IMR-90 (cell line): Measurements from ENCODE around the gene TNRC6B. TPM values are rescaled to one million over a fixed set of nuclear protein-coding genes. Genes with fewer than 3 reads are reported as not detected.

ENCODE experiments used
- ATAC-seq: fragments of 200-7000 bp; cut with Tn5 transposase; 2 replicates; pipeline ENCODE4 v1.9.1; 2020; ENCODE audit warnings: low read depth, mild to moderate bottlenecking, moderate library complexity
- BruUV-seq: library from RNA; stranded (reverse); fragments of 400-500 nt; replicated peaks from 2 replicates; lab custom pipeline; 2021; lab: Mats Ljungman, UMichigan
- CTCF ChIA-PET: fragments of 300-600 bp; formaldehyde crosslinking; extraction: SDS; loops from one replicate; lab custom pipeline; 2021; ENCODE audit warnings: antibody characterized with exemption; lab: Yijun Ruan, JAX
- POLR2A ChIA-PET: fragments of 300-600 bp; sonication (Branson Sonifier 250); formaldehyde crosslinking; loops from one replicate; lab custom pipeline; 2022; ENCODE audit warnings: antibody characterized with exemption; ENCODE audit not compliant: unreplicated experiment; lab: Charles Lee
- DNase-seq: peaks from one replicate; pipeline ENCODE4 v3.0.0; 2013
- H2AFZ ChIP-seq: replicated peaks from 2 replicates; pipeline ENCODE3; 2013; ENCODE audit warnings: low read length, mild to moderate bottlenecking; ENCODE audit not compliant: poor library complexity
- H2AK5ac ChIP-seq: 2 replicates; pipeline ENCODE4 v1.6.1; 2013; ENCODE audit warnings: low read depth, low read length, inconsistent platforms
- H2AK9ac ChIP-seq: replicated peaks from 2 replicates; pipeline ENCODE3; 2013; ENCODE audit warnings: mild to moderate bottlenecking, low read depth, low read length, moderate library complexity; ENCODE audit not compliant: poor library complexity
- H2BK120ac ChIP-seq: 2 replicates; pipeline ENCODE4 v1.6.1; 2013; ENCODE audit warnings: low read depth, low read length, inconsistent platforms
- H2BK15ac ChIP-seq: 3 replicates; pipeline ENCODE4 v1.6.1; 2013; ENCODE audit warnings: low read depth, low read length, inconsistent platforms
- H2BK20ac ChIP-seq: 2 replicates; pipeline ENCODE4 v1.6.1; 2013; ENCODE audit warnings: low read depth, mild to moderate bottlenecking, inconsistent platforms, low read length, moderate library complexity
- H2BK5ac ChIP-seq: 2 replicates; pipeline ENCODE4 v1.6.1; 2013; ENCODE audit warnings: mild to moderate bottlenecking, low read depth, low read length, inconsistent platforms; ENCODE audit not compliant: poor library complexity, severe bottlenecking
- H3K14ac ChIP-seq: replicated peaks from 2 replicates; pipeline ENCODE4 v1.6.1; 2013; ENCODE audit warnings: low read depth, low read length, inconsistent platforms
- H3K18ac ChIP-seq: 2 replicates; pipeline ENCODE4 v1.6.1; 2013; ENCODE audit warnings: low read depth, low read length, control low read depth
- H3K23ac ChIP-seq: 2 replicates; pipeline ENCODE4 v1.6.1; 2013; ENCODE audit warnings: low read depth, low read length, inconsistent platforms
- H3K27ac ChIP-seq: 2 replicates; pipeline ENCODE4 v1.5.1; 2013; ENCODE audit warnings: mild to moderate bottlenecking, control low read depth, low read length; ENCODE audit not compliant: insufficient read depth
- H3K27me3 ChIP-seq: 2 replicates; pipeline ENCODE4 v1.6.1; 2013; ENCODE audit warnings: low read length; ENCODE audit not compliant: control insufficient read depth, insufficient read depth
- H3K36me3 ChIP-seq: 2 replicates; pipeline ENCODE4 v1.6.1; 2013; ENCODE audit warnings: low read length, mixed read lengths; ENCODE audit not compliant: control insufficient read depth, insufficient read depth
- H3K4ac ChIP-seq: 2 replicates; pipeline ENCODE4 v1.6.1; 2013; ENCODE audit warnings: low read depth, low read length, inconsistent platforms
- H3K4me1 ChIP-seq: 2 replicates; pipeline ENCODE4 v1.6.1; 2013; ENCODE audit warnings: low read length, mixed read lengths; ENCODE audit not compliant: control insufficient read depth, insufficient read depth
- H3K4me2 ChIP-seq: 2 replicates; pipeline ENCODE4 v1.6.1; 2013; ENCODE audit warnings: low read depth, mild to moderate bottlenecking, control low read depth, low read length, moderate library complexity
- H3K4me3 ChIP-seq: 2 replicates; pipeline ENCODE4 v1.5.1; 2013; ENCODE audit warnings: low read depth, mild to moderate bottlenecking, control low read depth, low read length, moderate library complexity; ENCODE audit not compliant: insufficient read depth
- H3K56ac ChIP-seq: 2 replicates; pipeline ENCODE4 v1.6.1; 2013; ENCODE audit warnings: low read length, inconsistent platforms; ENCODE audit not compliant: insufficient read depth; ENCODE audit errors: extremely low read depth
- H3K79me1 ChIP-seq, 2 experiments: 2 replicates each; pipeline ENCODE4 v1.6.1; 2013; ENCODE audit warnings: low read length in 2 of 2, inconsistent platforms in 1 of 2, low read depth in 1 of 2
- H3K9ac ChIP-seq: 2 replicates; pipeline ENCODE4 v1.6.1; 2013; ENCODE audit warnings: low read depth, low read length, control low read depth
- H3K9me1 ChIP-seq: 2 replicates; pipeline ENCODE4 v1.6.1; 2013; ENCODE audit warnings: low read length, inconsistent platforms; ENCODE audit not compliant: insufficient read depth
- H3K9me3 ChIP-seq: 2 replicates; pipeline ENCODE4 v1.6.1; 2013; ENCODE audit warnings: low read length; ENCODE audit not compliant: control insufficient read depth, insufficient read depth
- H4K20me1 ChIP-seq: 2 replicates; pipeline ENCODE4 v1.6.1; 2013; ENCODE audit warnings: low read length, inconsistent platforms; ENCODE audit not compliant: insufficient read depth
- H4K5ac ChIP-seq: 2 replicates; pipeline ENCODE4 v1.6.1; 2013; ENCODE audit warnings: mild to moderate bottlenecking, low read depth, low read length, control low read depth
- H4K8ac ChIP-seq, 2 experiments: 2 replicates each; pipeline ENCODE4 v1.6.1; 2013; ENCODE audit warnings: low read depth in 2 of 2, low read length in 2 of 2, control low read depth in 1 of 2, inconsistent platforms in 1 of 2
- H4K91ac ChIP-seq: 2 replicates; pipeline ENCODE4 v1.6.1; 2013; ENCODE audit warnings: low read depth, low read length, inconsistent platforms; ENCODE audit not compliant: insufficient read depth
- BHLHE40 ChIP-seq: fragments of 150-350 bp; IDR thresholded peaks from 2 replicates; pipeline ENCODE4 v1.6.1; 2016; ENCODE audit warnings: mild to moderate bottlenecking, low read depth, low read length
- CEBPB ChIP-seq: IDR thresholded peaks from 2 replicates; pipeline ENCODE4 v1.6.1; 2012; ENCODE audit warnings: low read depth, low read length, improper control_type of control experiment
- CHD1 ChIP-seq: IDR thresholded peaks from 2 replicates; pipeline ENCODE4 v1.6.1; 2012; ENCODE audit warnings: low read depth, low read length, improper control_type of control experiment
- ELK1 ChIP-seq: fragments of 150-350 bp; IDR thresholded peaks from 2 replicates; pipeline ENCODE4 v1.6.1; 2016; ENCODE audit warnings: low read depth, mild to moderate bottlenecking, low read length, moderate library complexity, borderline replicate concordance
- FOS ChIP-seq: fragments of 150-350 bp; IDR thresholded peaks from 2 replicates; pipeline ENCODE4 v1.6.1; 2016; ENCODE audit warnings: low read depth, low read length
- MAFK ChIP-seq: IDR thresholded peaks from 2 replicates; pipeline ENCODE4 v1.6.1; 2012; ENCODE audit warnings: low read depth, low read length, improper control_type of control experiment
- MAZ ChIP-seq: IDR thresholded peaks from 2 replicates; pipeline ENCODE4 v1.6.1; 2012; ENCODE audit warnings: low read depth, mild to moderate bottlenecking, low read length, improper control_type of control experiment, moderate library complexity, borderline replicate concordance
- MXI1 ChIP-seq: IDR thresholded peaks from 2 replicates; pipeline ENCODE4 v1.6.1; 2012; ENCODE audit warnings: low read depth, mild to moderate bottlenecking, low read length, moderate library complexity, borderline replicate concordance
- NFE2L2 ChIP-seq: fragments of 150-350 bp; IDR thresholded peaks from 2 replicates; pipeline ENCODE4 v1.6.1; 2016; ENCODE audit warnings: low read depth, mild to moderate bottlenecking, low read length
- POLR2A ChIP-seq: IDR thresholded peaks from 2 replicates; pipeline ENCODE4 v1.6.1; 2012; ENCODE audit warnings: mild to moderate bottlenecking, low read depth, low read length
- RAD21 ChIP-seq: IDR thresholded peaks from 2 replicates; pipeline ENCODE4 v1.6.1; 2012; ENCODE audit warnings: low read length, improper control_type of control experiment
- RCOR1 ChIP-seq: IDR thresholded peaks from 2 replicates; pipeline ENCODE4 v1.6.1; 2012; ENCODE audit warnings: mild to moderate bottlenecking, low read length, improper control_type of control experiment; ENCODE audit not compliant: insufficient replicate concordance
- RFX5 ChIP-seq: IDR thresholded peaks from 2 replicates; pipeline ENCODE4 v1.8.0; 2012; ENCODE audit warnings: low read depth, mild to moderate bottlenecking, low read length, moderate library complexity
- SMC3 ChIP-seq: fragments of 150-350 bp; IDR thresholded peaks from 2 replicates; pipeline ENCODE4 v1.6.1; 2016; ENCODE audit warnings: low read depth, mild to moderate bottlenecking, antibody characterized with exemption, low read length, moderate library complexity
- USF2 ChIP-seq: fragments of 150-350 bp; IDR thresholded peaks from 2 replicates; pipeline ENCODE4 v1.6.1; 2017; ENCODE audit warnings: mild to moderate bottlenecking, antibody characterized with exemption, low read length, low read depth
- dilution Hi-C: fragments of 300-500 bp; cut with HindIII; formaldehyde crosslinking; loops from one replicate; pipeline ENCODE4 v1.14.3; 2018; ENCODE audit warnings: low sequenced_read_pairs; ENCODE audit not compliant: unreplicated experiment
- in situ Hi-C: fragments of 300-500 bp; cut with MboI; formaldehyde crosslinking; loops from 3 replicates; pipeline ENCODE4 v1.14.3; 2019; ENCODE audit warnings: low sequenced_read_pairs, inconsistent platforms, mixed read lengths
- intact Hi-C: fragments of 100-400 bp; cut with micrococcal nuclease; formaldehyde crosslinking; loops from 2 replicates; pipeline ENCODE4 v1.10.0; 2022
- polyA plus RNA-seq, 3 experiments: library from polyadenylated mRNA; depleted of rRNA; stranded (reverse); fragments of >200 nt; gene quantifications; 2 replicates each; pipeline ENCODE4 v1.2.3, GENCODE V29; 2012; ENCODE audit warnings: low replicate concordance in 1 of 3
- total RNA-seq: library from RNA; depleted of rRNA; stranded (reverse); fragments of >200 nt; gene quantifications from 2 replicates; pipeline ENCODE4 v1.2.3, GENCODE V29; 2012
- TF ChIP-seq, protein P1 (sequence below): conservative IDR thresholded peaks from 2 replicates; pipeline ENCODE4 v1.5.1; 2012; ENCODE audit warnings: mild to moderate bottlenecking, low read depth, low read length, improper control_type of control experiment

TNRC6B gene
- total and polyA plus RNA-seq, 2 of the 4 experiments (the other 2 are of a cell fraction), result 3.9 to 17.0 TPM

GRCh38 chr22:40320687-40321086, 143.0 kb downstream of the TNRC6B start:
- Histone ChIP-seq H3K4me2 (peak overlapping the region; percentile 78; the same call in 1 of the 2 replicates), H3K4me3 (no peak overlapping the region), H3K4me1 (peaks cover 8% of the 10 kb centered on the region), H3K79me1 (peaks cover 0 to 12% of the 10 kb centered on the region in 2 experiments; a peak in 2 of 4 replicates), H3K9me3 (no peaks in the 10 kb centered on the region), H3K14ac (no peak overlapping the region), H3K18ac (peak overlapping the region; percentile 85; the same call in 1 of the 2 replicates), H2AK5ac (no peak overlapping the region), H2BK5ac (no peak overlapping the region), H2AK9ac (no peak overlapping the region), H4K5ac (peak overlapping the region; percentile 90; the same call in 1 of the 2 replicates), H4K8ac (no peak overlapping the region), H4K20me1 (no peaks in the 10 kb centered on the region), H3K27me3 (no peaks in the 10 kb centered on the region), H3K27ac (no peak overlapping the region), H3K56ac (no peak overlapping the region), H2BK20ac (no peak overlapping the region), H3K9me1 (peaks cover 10% of the 10 kb centered on the region), H2BK120ac (no peak overlapping the region), H4K91ac (no peak overlapping the region), H2AFZ (no peak overlapping the region), H3K36me3 (peaks cover 35% of the 10 kb centered on the region), H3K9ac (no peak overlapping the region), H3K23ac (no peak overlapping the region), H3K4ac (no peak overlapping the region), H2BK15ac (no peak overlapping the region)
- BruUV-seq, result no TSS peak
- dilution Hi-C loops (no loop called here), in situ Hi-C loops (no loop called here), intact Hi-C loops (no loop called here)
- CTCF ChIA-PET, result no interaction called here
- DNase-seq (no peak), ATAC-seq (peak; percentile 59)
- no peak for TF ChIP-seq MAZ
- TF ChIP-seq RAD21, result no peak
- TF ChIP-seq MXI1, result no peak
- TF ChIP-seq RCOR1, result no peak
- TF ChIP-seq POLR2A, result no peak
- TF ChIP-seq, protein P1, sequence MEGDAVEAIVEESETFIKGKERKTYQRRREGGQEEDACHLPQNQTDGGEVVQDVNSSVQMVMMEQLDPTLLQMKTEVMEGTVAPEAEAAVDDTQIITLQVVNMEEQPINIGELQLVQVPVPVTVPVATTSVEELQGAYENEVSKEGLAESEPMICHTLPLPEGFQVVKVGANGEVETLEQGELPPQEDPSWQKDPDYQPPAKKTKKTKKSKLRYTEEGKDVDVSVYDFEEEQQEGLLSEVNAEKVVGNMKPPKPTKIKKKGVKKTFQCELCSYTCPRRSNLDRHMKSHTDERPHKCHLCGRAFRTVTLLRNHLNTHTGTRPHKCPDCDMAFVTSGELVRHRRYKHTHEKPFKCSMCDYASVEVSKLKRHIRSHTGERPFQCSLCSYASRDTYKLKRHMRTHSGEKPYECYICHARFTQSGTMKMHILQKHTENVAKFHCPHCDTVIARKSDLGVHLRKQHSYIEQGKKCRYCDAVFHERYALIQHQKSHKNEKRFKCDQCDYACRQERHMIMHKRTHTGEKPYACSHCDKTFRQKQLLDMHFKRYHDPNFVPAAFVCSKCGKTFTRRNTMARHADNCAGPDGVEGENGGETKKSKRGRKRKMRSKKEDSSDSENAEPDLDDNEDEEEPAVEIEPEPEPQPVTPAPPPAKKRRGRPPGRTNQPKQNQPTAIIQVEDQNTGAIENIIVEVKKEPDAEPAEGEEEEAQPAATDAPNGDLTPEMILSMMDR, result no peak
- no peak for TF ChIP-seq BHLHE40
- no peak for TF ChIP-seq FOS
- no peak for TF ChIP-seq SMC3
- no peak for TF ChIP-seq CHD1
- TF ChIP-seq CEBPB, result no peak
- TF ChIP-seq ELK1, result no peak
- no peak for TF ChIP-seq USF2
- TF ChIP-seq RFX5, result no peak
- TF ChIP-seq MAFK, result no peak
- TF ChIP-seq NFE2L2, result no peak
- POLR2A ChIA-PET, result no interaction called here
